ENCODE measurements around the gene TSPAN15.
"Not testable (repeated sequence)": the region's sequence is repeated elsewhere in the genome, so short reads cannot be mapped to it uniquely, and the experiment has no call there.

TSPAN15 gene

DNA sequence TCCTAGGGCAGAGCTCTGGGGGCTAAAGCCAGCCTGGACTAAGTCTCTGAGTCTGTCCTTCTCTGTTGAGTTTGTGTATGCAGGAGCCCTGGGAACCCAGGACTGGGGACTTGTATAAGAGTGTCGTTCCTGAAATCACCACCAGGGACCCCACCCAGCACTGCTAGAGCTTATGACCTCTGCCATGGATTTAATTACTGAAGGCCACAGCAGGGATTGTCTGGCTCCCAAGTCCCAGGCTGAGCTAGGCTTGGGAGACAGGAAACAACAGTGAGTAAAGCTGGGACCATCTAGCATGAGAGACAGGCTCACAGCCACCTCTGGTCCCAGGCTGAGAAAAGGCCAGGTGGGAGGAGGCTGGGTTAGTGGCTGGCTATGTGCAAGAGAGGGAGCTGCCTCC is 1.4 kb upstream of the TSPAN15 start:
- FAIRE-seq = no peak

DNA sequence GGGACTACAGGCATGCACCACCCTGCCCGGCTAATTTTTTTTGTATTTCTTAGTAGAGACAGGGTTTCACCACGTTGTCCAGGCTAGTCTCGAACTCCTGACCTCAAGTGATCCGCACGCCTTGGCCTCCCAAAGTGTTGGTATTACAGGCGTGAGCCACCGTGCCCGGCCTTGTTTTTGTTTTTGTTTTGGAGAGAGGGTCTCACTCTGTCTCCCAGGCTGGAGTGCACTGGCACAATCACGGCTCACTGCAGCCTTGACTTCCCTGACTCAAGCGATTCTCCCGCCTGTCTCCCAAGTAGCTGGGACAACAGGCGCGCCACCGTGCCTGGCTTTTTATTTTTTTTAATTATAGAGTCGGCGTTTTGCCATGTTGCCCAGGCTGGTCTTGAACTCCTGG is 870 bp upstream of the TSPAN15 start:
- not testable (repeated sequence) for FAIRE-seq

DNA sequence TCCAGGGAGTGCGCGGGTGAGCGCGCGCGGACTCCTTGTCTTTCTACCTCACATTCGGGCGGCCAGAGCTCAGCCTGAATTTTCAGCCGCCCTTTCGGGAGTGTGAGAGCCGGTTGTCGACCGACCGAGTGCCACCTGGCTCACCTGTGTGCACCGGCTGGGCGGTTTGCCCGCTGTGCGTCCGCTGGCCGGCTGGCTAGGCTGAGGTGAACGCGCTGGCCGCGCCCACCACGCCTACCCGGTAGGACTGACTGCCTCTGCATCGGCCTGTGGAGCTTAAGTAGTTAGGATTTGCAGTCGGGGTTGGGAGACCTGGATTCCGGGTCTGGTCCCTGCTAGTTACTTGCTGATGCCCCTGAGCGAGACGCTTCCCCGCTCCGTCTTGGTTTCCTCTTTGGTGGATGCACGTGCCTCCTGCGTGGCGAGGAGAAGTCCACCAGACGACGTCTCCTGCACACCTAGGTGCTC is 553 bp downstream of the TSPAN15 start:
- FAIRE-seq = no peak

DNA sequence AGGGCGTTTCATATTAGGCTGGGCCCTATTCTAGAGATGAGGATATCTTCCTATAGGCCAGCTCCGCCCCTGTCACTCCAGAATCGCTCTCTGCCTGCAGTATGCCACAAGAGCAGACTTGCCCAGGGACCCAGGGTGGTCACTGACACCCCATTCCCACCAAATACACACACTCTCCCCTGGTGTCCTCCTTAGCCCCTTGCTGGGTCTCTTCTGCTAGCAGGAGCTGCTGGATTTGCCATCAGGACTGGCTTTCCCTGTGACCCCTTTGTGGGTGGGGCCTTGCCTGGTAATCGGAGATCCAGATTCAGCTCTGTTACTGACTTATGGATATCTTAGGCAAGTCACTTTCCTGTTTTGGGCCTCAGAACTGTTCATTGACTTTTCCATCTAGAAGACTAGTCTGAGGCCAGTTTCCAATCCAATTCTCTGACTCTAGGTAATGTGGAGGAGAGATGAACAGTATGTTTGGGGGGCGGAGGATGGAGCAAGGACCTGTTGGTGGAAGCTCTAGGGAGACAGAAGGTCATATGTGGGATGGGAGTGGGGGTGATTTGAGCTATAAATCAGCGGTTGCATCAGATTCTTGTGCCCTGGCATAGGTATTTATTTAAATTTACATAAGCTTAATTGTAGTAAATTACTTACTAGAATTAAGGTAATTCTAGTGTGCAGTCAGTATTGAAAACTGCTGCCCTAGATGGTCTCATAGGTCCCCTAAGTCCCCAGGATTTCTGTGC is 1.6 kb downstream of the TSPAN15 start:
- no peak for FAIRE-seq

GRCh38 chr10:69453795-69454194 is 2.5 kb downstream of the TSPAN15 start:
- FAIRE-seq = no peak

DNA sequence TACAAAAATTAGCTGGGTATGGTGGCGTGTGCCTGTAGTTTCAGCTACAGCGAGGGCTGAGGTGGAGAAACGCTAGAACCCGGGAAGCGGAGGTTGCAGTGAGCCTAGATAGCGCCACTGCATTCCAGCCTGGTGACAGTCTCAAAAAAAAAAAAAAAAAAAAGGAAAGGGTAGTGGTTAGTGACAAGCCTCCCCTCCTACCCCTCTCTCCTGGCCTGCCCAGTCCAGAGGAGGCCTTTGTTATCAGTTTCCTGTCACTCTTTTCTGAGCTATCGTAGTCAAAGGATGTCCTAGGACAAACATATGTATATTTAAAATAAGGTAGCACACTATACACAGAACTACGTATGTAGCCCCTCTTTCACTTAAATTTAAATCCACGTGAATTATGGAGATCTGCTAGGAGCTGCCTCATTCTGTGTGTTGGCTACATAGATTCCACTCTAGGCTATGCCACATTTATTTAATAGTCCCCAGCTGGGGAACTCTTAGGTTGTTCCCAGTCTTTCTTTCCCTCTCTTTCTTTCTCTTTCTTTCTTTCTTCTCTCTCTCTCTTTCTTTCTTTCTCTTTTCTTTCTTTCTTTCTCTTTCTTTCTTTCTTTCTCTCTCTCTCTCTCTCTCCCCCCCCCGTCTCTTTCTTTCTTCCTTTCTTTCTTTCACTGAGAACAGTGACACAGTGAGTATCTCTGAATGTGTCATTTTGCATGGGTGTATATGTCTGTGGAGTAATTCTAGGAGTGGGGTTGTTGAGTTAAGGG is 3.9 kb downstream of the TSPAN15 start:
- FAIRE-seq = no peak

GRCh38 chr10:69456880-69457693 is 5.8 kb downstream of the TSPAN15 start:
- FAIRE-seq = no peak

DNA sequence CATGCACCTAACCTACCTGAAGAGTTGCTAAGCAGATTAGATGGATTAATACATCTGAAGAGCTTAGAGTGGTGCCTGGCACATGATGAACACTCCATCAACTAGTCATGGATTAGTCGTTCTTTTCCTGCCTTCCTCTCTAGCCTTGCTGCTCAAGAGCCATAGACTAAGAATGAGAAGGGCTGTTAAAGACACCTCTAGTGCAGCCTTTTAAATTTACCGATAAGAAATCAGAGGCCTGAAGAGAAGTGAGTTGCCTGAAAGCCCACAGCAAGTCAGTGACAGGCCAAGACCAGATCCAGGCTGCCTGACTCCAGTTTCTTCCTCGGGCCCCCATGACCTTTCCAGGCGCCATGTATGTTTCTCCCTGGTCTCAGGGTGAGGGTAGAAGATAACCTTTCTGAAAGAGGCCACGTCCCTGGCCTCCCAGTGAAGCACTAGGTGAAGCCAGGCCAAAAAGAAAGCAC is 6.5 kb downstream of the TSPAN15 start:
- no peak for FAIRE-seq

- no peak for FAIRE-seq
These were observed 7.3 kb downstream of the TSPAN15 start for GRCh38 chr10:69458430-69459100.

- no peak for FAIRE-seq
These were observed 8.0 kb downstream of the TSPAN15 start for GRCh38 chr10:69459101-69459790.

- no peak for FAIRE-seq
These were observed 8.8 kb downstream of the TSPAN15 start for GRCh38 chr10:69459893-69460575.

DNA sequence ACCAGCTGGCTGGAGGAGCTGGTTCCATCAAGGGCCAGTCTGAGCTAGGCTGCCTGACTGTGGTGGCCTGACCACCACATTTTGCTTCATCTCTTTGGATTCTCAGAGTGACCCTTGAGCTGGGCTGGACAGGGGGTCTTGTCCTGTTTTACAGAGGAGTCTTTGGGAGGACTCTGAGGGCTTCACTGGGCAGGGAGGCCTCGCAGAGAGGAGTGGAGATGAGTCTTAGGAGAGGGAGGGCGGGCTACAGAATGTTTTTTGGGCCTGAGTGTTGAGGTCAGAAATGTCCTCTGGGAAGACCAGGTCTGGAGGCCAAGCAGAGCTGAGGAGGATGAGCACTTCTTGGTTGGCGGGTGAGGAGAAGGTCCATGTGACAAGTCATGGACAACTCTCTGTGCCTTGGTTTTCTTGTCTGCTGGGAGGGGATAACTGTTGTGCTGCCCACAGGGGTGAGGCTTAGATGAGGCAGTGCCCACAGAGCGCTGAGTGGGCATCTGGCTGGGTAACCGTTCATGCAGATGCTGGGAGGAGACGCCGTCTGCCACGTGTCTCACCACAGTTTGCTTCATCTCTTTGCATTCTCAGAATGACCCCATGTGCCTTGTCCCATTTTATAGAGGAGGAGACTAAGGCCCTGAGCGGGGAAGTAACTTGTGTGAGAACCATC is 9.4 kb downstream of the TSPAN15 start:
- FAIRE-seq = no peak

DNA sequence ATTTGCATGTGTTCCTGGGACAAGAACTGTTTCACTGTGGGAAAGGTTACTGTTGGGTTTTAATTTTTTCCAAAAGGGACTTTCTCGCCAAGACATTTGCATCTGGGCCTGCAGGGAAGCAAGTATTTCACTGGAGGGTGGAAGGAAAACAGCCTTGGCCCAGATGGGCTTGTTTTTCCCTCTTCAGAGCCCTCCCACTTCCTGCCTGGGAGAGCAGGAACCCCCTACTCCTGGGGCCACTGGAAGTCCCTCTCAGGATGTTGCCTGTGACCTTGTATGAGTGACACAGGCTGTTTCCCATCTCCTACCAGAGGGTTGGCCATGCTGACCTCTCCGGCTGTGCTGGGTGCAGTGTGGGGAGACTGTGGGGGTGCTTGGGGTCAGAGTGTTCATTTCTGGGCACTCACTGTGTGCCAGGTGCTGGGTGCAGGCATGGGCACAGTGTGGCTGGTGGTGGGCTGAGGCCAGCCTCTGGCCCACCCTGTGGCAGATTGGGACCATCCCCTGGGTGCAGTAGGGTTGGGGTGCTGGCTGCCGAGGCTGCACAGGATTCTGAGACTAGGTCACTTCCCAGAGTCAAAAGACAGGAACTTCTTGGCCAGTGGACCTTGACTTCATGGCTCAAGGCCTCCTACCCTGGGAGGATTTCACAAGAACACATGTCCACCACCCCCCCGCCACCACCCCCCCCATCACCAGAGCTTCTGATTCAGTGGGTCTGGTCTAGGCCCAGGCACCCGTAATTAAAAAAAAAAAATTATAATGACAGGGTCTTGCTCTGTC is 10.2 kb downstream of the TSPAN15 start:
- FAIRE-seq = no peak

DNA sequence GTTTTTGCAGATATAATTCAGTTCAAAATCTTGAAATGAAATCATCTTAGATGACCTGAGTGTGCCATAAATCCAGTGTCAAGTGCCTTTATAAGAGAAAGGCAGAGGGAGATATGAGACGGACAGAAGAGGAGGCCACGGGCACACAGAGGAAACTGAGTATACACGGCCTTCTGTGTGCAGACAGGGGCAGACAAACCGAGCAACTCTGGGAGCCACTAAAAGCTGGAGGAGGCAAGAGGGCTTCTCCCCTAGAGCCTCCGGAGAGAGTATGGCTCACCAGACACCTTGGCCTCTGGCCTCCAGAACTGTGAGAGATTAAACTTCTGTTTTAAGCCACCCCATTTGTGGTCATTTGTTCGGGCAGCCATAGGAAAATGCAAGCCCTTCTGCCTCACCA is 12.6 kb downstream of the TSPAN15 start:
- no peak for FAIRE-seq

GRCh38 chr10:69464401-69464800 is 13.1 kb downstream of the TSPAN15 start:
- FAIRE-seq = no peak

DNA sequence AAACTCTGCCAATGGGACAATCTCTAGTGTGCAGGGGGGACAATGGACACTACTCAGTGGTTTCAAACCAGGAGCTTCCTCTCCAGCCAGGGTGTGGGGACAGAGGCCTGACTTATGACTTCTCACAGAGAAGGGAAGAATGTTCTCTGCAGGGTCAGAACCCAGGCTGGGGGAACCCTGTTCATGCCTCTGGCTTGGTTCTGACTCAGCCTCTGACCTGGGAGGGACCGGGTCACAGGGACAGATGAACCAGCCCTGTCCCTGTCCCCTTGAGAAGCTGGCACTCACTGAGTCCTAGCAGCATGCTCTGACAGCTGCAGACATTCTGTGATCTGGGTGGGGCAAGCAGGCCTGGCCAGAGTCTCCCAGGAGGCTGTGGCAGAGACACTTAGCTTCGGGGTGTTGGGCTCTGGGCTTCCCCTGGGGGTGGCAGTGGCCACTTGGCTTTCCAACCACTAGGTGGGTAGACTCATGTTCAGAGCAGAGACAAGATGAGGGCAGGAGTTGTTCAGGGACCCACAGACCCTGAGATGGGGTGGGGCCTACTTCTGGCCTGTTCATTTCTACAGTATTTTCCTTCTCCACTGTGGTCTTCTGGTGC is 13.6 kb downstream of the TSPAN15 start:
- FAIRE-seq = no peak

DNA sequence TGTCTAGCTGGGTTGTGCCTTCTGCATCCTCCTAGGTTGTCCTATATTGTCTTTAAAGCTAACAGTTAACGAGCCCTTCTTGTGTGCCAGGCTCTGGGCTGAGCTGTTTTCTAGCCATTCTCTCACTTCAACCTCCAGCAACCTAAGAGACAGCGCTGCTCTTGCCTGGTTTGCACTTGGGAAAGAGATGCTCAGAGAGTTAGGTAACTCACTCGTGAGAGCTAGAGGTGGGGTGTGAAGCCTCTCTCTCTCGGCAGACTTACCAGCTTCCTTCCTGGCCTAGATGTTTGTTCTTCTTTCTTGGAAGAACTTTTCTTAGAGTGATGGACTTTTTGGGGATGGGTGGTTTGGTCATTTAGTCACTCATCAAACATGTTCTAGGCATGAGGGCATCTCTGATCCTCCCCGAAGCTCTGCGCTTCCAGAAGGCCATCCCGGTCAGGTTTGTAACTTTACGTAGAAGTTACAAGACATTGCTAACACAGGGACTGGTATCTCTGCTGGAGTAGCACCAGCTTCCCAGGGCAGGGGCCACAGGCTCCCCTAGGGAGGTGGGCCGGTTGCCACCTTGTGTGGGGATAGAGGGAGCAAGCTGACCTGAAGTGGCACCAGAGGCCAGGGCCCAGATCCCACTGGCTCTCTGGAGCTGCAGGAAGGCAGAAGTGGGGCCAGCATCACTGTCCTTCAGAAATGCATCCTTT is 14.3 kb downstream of the TSPAN15 start:
- FAIRE-seq = no peak

- FAIRE-seq = no peak
These were observed 14.9 kb downstream of the TSPAN15 start for GRCh38 chr10:69466158-69466490.

GRCh38 chr10:69466689-69467088 is 15.4 kb downstream of the TSPAN15 start:
- no peak for FAIRE-seq

All from colon (tissue), 2 donors.